ENCODE data around the gene FAM240B.

- TF ChIP-seq POLR2AphosphoS5 (IDR thresholded peaks at IDR 0.05; ENCODE audit: low read depth, low read length) (no peak), REST (IDR thresholded peaks at IDR 0.05; ENCODE audit: insufficient read depth in 1 of 2, low read depth in 2 of 2, low read length in 2 of 2) (no peak), TAF1 (IDR thresholded peaks at IDR 0.05; ENCODE audit: borderline replicate concordance, insufficient read depth, low read length) (no peak), SIN3A (IDR thresholded peaks at IDR 0.05; ENCODE audit: borderline replicate concordance, insufficient read depth, low read length) (no peak), FOXP2 (optimal IDR thresholded peaks at IDR 0.05; ENCODE audit: borderline replicate concordance, extremely low read depth, extremely low read length, insufficient read depth) (no peak)
Measured at GRCh38 chr9:38724754-38725153, 4.8 kb upstream of the FAM240B start.

All from PFSK-1 (cell line).